GM21381 (cell line): ENCODE results near the gene CLCF1.

Experiments used
- ATAC-seq: cut with Tn5 transposase; IDR thresholded peaks from one replicate; pipeline ENCODE4 v1.9.1; 2021; ENCODE audit warnings: mild to moderate bottlenecking, moderate library complexity; ENCODE audit not compliant: unreplicated experiment

CLCF1 gene

GRCh38 chr11:67376063-67376820 lies 2.8 kb upstream of the CLCF1 start:
- no peak for ATAC-seq

DNA sequence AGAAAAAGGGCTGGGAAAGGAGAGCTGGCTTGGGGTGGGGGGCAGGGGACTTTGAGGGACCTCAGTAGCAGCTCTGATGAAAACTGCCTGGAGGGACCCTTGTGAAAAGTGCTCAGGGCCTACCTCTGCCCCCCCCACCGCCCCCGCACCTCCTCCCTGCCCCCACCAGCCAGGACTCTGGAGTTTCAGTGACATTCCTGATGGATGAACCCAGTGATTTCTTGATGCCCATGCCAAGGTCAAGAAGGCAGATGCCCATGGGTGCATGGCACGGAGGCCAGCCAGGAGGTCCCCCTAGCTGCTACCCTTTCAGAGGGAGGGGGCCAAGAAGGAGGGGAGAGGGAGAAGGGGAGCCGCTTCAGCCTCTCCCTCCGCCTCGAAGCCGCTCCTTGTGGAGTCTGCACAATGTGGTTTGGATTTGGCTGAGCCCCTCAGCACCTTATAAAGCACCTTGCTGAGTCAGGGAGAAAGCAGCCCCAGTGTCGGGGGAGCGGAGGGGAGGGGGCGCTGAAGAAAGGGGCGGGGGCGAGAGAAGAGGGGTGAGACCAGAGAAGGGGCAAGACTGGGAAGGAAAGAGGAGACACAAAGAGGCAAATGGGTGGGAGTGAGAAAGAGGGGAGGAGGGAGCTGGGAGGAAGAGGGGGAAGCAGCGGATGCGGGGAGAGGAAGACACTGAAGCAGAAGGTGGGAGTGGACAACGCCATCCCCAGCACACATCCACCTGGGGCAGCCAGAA lies 2.1 kb upstream of the CLCF1 start:
- no peak for ATAC-seq

GRCh38 chr11:67374571-67375281 lies 1.3 kb upstream of the CLCF1 start:
- ATAC-seq, result no peak

GRCh38 chr11:67373648-67374570 lies 511 bp upstream of the CLCF1 start:
- no peak for ATAC-seq

GRCh38 chr11:67372321-67372992 lies 941 bp downstream of the CLCF1 start:
- no peak for ATAC-seq

GRCh38 chr11:67371911-67372320 lies 1.5 kb downstream of the CLCF1 start:
- no peak for ATAC-seq

DNA sequence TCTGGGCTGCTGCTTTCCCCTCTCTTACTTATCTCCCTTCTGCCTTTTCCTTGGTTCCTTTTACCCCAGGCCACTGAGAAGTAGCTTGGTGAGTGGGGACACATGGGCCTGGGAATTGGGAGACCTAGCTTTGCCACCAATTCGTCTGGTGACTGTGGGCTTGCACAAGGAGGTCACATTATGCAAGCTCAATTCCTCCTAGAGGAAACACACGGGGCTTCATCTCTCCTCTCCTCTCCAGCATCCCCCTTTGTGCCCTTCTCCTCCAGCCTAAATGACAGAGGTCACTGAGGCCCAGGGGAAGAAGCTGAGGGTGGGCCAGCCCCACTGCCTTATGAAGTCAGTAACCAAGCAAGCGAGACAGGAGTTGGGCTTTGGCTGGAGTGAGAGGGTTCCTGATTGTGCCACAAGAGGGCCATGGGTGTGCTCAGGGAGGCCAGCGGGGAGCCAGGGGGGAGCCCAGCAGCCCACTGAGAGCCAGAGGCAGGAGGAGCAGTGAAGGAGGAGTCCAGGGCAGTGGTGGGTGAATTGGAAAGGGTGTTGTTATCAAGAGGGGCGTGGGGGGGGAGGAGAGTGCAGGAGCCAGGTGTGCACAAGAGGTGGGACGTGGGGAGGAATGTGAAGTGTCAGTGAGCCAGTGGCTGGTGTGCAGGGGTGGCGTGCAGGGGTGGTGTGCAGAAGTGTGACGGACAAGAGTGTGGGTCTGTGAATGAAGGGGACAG lies 2.0 kb downstream of the CLCF1 start:
- ATAC-seq, result no peak

DNA sequence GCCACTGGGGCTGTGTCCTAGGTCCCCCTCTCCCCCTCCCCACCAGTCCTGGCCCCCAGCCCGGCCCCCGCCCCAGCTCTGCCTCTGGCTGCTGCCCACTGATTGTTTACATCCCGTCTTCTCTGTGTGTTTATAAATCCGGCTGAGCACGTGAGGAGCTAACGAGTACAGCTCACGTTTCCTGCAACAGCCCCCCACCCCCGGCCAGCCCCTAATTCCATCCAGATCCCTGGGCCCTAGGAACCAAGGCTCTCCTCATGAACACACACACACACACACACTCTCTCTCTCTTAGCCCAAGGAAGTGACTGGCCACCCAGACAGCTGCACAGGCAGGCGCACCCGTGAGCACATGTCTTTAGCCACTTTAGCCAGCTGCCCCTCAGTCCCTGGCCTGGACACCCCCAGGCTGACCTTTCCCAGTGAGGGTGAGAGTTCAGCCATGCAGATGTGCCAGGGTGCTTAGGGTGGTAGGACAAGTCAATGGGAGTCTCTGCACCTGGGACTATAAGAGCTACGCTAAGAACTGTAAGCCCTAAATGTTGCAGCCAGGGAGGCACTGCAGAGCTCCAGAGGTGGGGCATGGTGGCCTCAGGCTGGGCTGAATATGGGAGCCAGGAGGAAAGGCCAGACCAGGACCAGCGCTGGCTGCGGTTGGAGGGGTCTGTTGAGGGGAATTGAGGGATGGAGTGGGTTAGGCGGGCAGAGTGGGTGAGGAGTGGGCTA lies 2.9 kb downstream of the CLCF1 start:
- no peak for ATAC-seq

DNA sequence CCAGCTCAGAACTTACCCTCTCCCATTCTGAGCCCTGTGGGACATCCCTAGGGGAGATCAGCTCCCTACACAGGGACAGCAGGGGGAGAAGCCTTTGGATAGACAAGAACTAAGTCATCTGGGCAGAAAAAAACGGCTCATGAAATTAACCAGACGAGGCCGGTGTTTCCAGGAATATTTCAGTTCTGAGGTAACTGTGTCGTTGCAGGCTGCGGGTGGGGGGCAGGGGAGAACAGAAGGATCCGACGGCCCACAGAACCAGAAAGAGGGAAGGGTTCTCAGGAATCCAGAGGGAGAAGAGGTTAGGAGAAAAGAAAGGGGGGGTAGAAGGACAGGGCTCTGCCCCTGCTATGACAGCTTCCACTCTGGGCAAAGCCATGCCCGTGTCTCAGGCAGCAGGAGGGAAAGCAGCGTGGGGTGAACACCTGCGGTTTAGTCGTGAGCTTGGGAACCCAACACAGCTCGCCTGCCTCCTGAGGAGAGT lies 3.6 kb downstream of the CLCF1 start:
- no peak for ATAC-seq

GRCh38 chr11:67369275-67369674 lies 4.1 kb downstream of the CLCF1 start:
- no peak for ATAC-seq

DNA sequence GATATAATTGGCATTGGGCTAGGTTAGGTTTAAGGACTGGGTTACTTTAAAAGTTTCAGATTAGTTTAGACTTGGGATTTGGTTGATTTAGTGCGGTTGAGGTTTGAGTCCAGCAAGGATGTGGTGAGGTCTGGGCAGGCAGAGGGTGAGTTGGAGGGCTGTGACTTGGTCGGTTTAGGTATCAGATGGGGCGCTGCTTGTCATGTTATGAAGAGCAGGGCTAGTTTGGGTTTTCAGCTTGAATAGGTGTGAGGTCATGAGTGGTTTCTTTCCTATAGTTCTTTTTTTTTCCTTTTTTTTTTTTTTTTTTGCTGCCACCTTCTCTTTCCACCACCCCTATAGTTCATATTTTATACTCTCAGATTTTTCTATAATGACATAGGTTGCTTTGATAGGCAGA lies 4.8 kb downstream of the CLCF1 start:
- ATAC-seq, result no peak

DNA sequence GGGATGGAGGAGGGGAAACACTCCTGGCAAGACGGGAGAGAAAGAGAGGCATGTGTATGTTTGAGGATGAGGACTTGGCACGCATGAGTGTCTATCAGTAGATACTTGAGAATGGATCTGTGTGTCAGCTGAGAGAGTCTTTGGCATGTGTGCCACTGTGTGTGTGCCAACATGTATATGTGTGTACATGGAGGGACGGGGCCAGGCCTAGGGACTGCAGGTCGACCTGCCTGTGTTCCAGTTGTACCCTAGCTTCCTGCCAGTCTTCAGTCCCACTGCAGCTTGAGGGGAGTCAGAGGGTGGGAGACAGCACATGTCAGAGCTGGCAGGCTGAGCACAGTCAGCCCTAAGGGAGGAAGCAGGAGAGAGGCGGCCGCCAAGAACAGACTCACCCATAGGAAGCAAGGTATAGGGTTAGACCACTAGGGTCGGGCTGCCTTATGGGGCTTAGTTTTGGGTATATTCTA lies 5.6 kb downstream of the CLCF1 start:
- ATAC-seq, result no peak

GRCh38 chr11:67366961-67367760 lies 6.2 kb downstream of the CLCF1 start:
- ATAC-seq, result no peak

GRCh38 chr11:67366546-67366945 lies 6.9 kb downstream of the CLCF1 start:
- no peak for ATAC-seq

- ATAC-seq, result no peak
These were observed 7.5 kb downstream of the CLCF1 start for GRCh38 chr11:67365736-67366444.

- no peak for ATAC-seq
These were observed 8.3 kb downstream of the CLCF1 start for GRCh38 chr11:67364783-67365722.
